AG04449 (cell line): ENCODE results near the gene LRRC8D.

Source experiments
- CTCF ChIA-PET: fragments of 350-600 bp; formaldehyde crosslinking; extraction: SDS; loops from one replicate; lab custom pipeline; 2021; ENCODE audit warnings: antibody characterized with exemption; lab: Yijun Ruan, JAX
- POLR2A ChIA-PET: fragments of 400-600, 350-600 bp; formaldehyde crosslinking; extraction: SDS; loops from one replicate; lab custom pipeline; 2020; ENCODE audit warnings: antibody characterized with exemption, inconsistent platforms; lab: Yijun Ruan, JAX
- DNase-seq: peaks from one replicate; pipeline ENCODE4 v3.0.0-alpha.2; 2010; ENCODE audit warnings: low read depth, low spot score
- H3K4me3 ChIP-seq: 2 replicates; pipeline ENCODE4 v1.5.1; 2011; ENCODE audit warnings: low read depth, mild to moderate bottlenecking, control low read depth, low read length
- TF ChIP-seq, protein P1 (sequence below): IDR thresholded peaks from one replicate; pipeline ENCODE4 v1.5.1; 2011; ENCODE audit warnings: mild to moderate bottlenecking, moderate library complexity, low read length, control low read depth, inconsistent platforms; ENCODE audit not compliant: insufficient read depth; ENCODE audit errors: missing control alignments

The LRRC8D gene

DNA sequence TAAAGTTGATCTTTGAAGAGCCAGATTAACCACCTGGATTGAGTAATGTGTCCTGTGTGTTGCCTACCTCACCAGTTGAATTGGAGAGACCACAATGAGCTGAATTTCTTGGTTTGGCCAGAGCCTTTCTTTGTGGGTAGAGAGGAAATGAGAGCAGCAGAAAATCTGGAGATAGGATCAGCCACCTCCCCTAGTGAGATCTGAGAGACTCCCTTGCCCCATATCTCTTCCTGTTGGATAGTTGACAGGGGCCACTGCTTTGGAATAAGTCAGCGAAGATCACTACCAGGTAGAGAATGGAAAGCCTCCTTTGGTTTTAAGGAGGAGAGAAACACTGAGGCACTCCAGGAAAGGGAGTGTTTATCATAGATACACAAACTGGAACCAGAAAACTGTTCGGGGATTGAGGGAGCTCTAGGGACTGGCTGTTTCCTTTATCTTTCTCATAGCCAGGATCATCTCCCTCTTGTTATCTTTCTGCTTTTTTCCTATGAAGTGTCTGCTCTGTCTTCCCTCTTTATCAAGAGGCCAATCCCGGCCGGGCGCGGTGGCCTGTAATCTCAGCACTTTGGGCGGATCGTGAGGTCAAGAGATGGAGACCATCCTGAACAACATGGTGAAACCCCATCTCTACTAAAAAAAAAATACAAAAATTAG is 152.8 kb downstream of the LRRC8D start:
- CTCF ChIA-PET, result interaction anchor here (0.9 to 2.7 kb wide), 2 partner anchors 13 to 20 kb away, joined by 4 to 15 read pairs; no protein-coding TSS in a partner anchor
- TF ChIP-seq, protein P1, sequence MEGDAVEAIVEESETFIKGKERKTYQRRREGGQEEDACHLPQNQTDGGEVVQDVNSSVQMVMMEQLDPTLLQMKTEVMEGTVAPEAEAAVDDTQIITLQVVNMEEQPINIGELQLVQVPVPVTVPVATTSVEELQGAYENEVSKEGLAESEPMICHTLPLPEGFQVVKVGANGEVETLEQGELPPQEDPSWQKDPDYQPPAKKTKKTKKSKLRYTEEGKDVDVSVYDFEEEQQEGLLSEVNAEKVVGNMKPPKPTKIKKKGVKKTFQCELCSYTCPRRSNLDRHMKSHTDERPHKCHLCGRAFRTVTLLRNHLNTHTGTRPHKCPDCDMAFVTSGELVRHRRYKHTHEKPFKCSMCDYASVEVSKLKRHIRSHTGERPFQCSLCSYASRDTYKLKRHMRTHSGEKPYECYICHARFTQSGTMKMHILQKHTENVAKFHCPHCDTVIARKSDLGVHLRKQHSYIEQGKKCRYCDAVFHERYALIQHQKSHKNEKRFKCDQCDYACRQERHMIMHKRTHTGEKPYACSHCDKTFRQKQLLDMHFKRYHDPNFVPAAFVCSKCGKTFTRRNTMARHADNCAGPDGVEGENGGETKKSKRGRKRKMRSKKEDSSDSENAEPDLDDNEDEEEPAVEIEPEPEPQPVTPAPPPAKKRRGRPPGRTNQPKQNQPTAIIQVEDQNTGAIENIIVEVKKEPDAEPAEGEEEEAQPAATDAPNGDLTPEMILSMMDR, result no peak
- POLR2A ChIA-PET, result no interaction called here
- DNase-seq, result no peak
- H3K4me3 ChIP-seq, result no peak overlapping the region

DNA sequence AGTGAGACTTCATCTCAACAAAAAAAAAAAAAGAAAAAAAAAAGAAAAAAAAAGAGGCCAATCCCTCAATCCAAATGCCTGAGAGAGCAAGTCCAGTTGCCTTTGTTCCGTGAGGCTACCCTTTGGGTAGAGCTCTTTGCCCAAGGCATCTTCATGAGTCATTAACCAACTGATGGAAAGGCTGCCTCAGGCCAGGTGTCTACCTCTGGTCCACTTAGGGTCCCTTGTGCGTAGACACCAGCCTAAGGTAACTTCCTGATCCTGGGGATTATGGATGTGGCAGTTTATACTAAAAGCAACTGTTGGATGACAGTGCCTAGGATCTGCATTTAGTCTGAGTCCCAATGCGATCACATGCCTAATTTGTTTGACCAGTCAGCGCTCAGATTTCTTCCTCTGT is 153.4 kb downstream of the LRRC8D start:
- ChIA-PET POLR2A (no interaction called here), CTCF (interaction anchor here (0.9 to 5.9 kb wide), 2 partner anchors 13 to 21 kb away, joined by 4 to 50 read pairs; no protein-coding TSS in a partner anchor)
- DNase-seq, result no peak
- H3K4me3 ChIP-seq, result no peak overlapping the region
- TF ChIP-seq, protein P1, result no peak

DNA sequence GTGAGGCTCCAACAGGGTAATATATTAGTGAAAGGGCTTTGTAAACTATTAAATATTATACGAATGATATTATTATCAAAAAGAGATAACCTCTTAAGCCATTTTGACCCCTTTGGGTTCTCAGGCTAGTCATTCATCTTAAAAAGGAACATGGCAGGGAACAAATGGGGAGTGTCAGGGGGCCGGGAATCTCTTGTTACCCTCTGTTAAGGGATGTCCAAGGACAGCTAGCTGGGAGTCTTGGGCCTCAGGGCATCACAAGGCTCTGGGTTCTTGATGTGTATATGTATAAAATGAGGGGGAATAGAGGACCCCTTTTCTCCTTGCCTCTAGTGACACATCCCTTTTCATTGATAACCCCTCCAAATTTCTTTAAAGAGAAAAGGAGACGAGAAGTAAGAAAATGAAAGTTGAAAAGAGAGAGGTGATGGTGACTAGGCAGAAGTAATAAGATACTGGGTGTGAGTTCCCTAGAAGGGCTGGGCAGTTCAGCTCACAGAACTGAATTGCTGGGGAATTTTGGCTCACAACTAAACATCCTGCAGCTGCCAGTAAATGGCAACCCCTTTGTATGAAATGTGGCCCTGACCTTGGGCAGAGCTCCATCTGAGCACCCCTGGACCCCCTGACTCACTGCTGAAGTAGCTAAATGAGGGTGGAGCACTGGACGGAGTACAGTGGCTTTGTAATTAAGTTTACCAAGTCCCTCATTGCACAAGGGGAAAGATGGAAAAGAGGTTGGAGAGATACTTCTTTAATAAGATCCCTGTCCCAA is 154.1 kb downstream of the LRRC8D start:
- DNase-seq, result no peak
- TF ChIP-seq, protein P1, result no peak
- ChIA-PET CTCF (interaction anchor here (1.3 to 5.9 kb wide), 4 partner anchors 13 to 212 kb away, joined by 5 to 50 read pairs (median 7); no protein-coding TSS in a partner anchor), POLR2A (interaction anchor here (0.7 to 1.2 kb wide), 2 partner anchors 23 to 132 kb away, joined by 4 read pairs; no protein-coding TSS in a partner anchor)
- no peak overlapping the region for H3K4me3 ChIP-seq

DNA sequence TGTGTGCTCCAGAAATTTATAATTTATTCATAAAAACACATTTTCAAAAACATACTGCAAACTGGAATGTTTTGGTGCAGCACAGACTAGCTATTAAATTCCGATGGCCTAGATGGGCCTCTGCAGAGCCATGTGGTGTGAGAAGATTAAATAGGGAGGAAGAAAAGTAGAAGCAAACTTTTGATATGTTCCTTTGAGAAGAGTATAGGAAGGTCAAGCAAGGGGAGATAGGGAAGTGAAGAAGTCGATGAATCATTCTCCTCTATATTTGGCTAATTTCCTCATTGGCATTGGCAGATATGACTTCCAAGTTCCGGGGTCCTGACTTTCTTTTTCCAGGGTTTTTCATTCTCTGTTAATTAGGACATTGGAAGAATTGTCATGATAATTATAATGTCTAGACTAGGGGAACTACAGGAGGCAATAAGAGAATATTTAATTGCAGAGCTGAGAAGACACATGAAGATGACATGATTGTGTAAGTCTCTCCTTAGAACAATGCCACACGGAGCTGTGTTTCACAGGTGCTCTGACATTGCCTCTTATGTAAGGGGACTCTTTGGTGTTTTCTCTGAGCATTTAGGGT is 154.8 kb downstream of the LRRC8D start:
- DNase-seq, result no peak
- H3K4me3 ChIP-seq, result no peak overlapping the region
- ChIA-PET POLR2A (interaction anchor here (0.7 to 1.2 kb wide), 2 partner anchors 23 to 133 kb away, joined by 4 read pairs; no protein-coding TSS in a partner anchor), CTCF (interaction anchor here (1.3 to 5.9 kb wide), 4 partner anchors 12 to 212 kb away, joined by 5 to 50 read pairs (median 7); no protein-coding TSS in a partner anchor)
- TF ChIP-seq, protein P1, result no peak

DNA sequence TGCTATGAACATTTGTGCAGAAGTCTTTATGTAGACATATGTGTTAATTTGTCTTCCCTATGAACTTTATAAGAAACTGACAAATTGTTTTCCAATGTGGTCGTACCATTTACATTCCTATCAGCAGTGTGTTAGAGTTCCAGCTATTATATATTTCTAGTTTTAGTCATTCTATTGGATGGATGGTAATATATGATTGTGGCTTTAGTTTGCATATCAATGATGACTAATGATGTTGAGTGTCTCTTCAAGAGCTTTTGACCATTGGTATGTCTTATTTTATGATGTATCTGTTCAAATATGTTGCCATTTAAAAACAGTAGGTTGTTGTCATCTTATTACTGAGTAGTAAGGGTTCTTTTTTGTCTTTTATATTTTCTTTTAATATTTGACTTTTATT is 157.9 kb downstream of the LRRC8D start:
- ChIA-PET CTCF (interaction anchor here (0.9 to 5.9 kb wide), 8 partner anchors 9 to 177 kb away, joined by 3 to 50 read pairs (median 4); no protein-coding TSS in a partner anchor), POLR2A (no interaction called here)
- DNase-seq, result no peak
- no peak overlapping the region for H3K4me3 ChIP-seq
- TF ChIP-seq, protein P1, result no peak
